Parathyroid adenoma (tissue), 2 donors: ENCODE measurements around the gene ZSCAN31.

Experiments
- H2AFZ ChIP-seq: fragments of 300-600 bp; sonication (generic); one replicate; pipeline ENCODE4 v1.7.0; 2017; ENCODE audit warnings: antibody characterized with exemption, mild to moderate bottlenecking
- H3K27ac ChIP-seq: fragments of 300-600 bp; sonication (generic); one replicate; pipeline ENCODE4 v1.7.0; 2017
- H3K27me3 ChIP-seq: fragments of 300-600 bp; sonication (generic); one replicate; pipeline ENCODE4 v1.7.0; 2017; ENCODE audit warnings: low read length; ENCODE audit not compliant: control insufficient read depth, insufficient read depth
- H3K36me3 ChIP-seq: fragments of 300-600 bp; sonication (generic); one replicate; pipeline ENCODE4 v1.7.0; 2017; ENCODE audit warnings: low read length; ENCODE audit not compliant: control insufficient read depth, insufficient read depth
- H3K4me1 ChIP-seq: fragments of 300-600 bp; sonication (generic); one replicate; pipeline ENCODE4 v1.7.0; 2017; ENCODE audit warnings: control low read depth
- H3K4me2 ChIP-seq: fragments of 300-600 bp; sonication (generic); one replicate; pipeline ENCODE4 v1.7.0; 2017; ENCODE audit warnings: low read length
- H3K4me3 ChIP-seq: fragments of 300-600 bp; sonication (generic); one replicate; pipeline ENCODE4 v1.7.0; 2017; ENCODE audit warnings: low read depth, low read length
- H3K79me2 ChIP-seq: fragments of 300-600 bp; sonication (generic); one replicate; pipeline ENCODE4 v1.7.0; 2017; ENCODE audit warnings: control low read depth
- H3K9ac ChIP-seq: fragments of 300-600 bp; sonication (generic); one replicate; pipeline ENCODE4 v1.7.0; 2017; ENCODE audit warnings: mild to moderate bottlenecking
- H3K9me3 ChIP-seq: fragments of 300-600 bp; sonication (generic); one replicate; pipeline ENCODE4 v1.7.0; 2017; ENCODE audit warnings: low read length; ENCODE audit not compliant: control insufficient read depth
- CTCF ChIP-seq: fragments of 300-600 bp; sonication (generic); IDR thresholded peaks from one replicate; pipeline ENCODE4 v1.7.0; 2017; ENCODE audit warnings: antibody characterized with exemption, mild to moderate bottlenecking
- donor health status: primary hyperparathyroidism.

Gene ZSCAN31

GRCh38 chr6:28296520-28297060 is 39.4 kb downstream of the ZSCAN31 start:
- Histone ChIP-seq H3K27me3 (no peaks in the 10 kb centered on the region), H3K4me3 (no peak overlapping the region), H3K4me1 (no peaks in the 10 kb centered on the region), H3K36me3 (no peaks in the 10 kb centered on the region), H3K27ac (no peak overlapping the region), H3K79me2 (no peaks in the 10 kb centered on the region), H3K4me2 (no peak overlapping the region), H3K9me3 (no peaks in the 10 kb centered on the region), H3K9ac (no peak overlapping the region), H2AFZ (no peak overlapping the region)
- TF ChIP-seq CTCF = no peak

GRCh38 chr6:28295326-28295725 is 40.6 kb downstream of the ZSCAN31 start:
- Histone ChIP-seq H3K4me3 (no peak overlapping the region), H2AFZ (no peak overlapping the region), H3K9ac (no peak overlapping the region), H3K79me2 (no peaks in the 10 kb centered on the region), H3K9me3 (no peaks in the 10 kb centered on the region), H3K27me3 (no peaks in the 10 kb centered on the region), H3K27ac (no peak overlapping the region), H3K36me3 (no peaks in the 10 kb centered on the region), H3K4me1 (no peaks in the 10 kb centered on the region), H3K4me2 (no peak overlapping the region)
- no peak for TF ChIP-seq CTCF

- Histone ChIP-seq H3K9me3 (no peaks in the 10 kb centered on the region), H3K79me2 (no peaks in the 10 kb centered on the region), H3K36me3 (no peaks in the 10 kb centered on the region)
These were observed 44.4 kb downstream of the ZSCAN31 start for GRCh38 chr6:28291573-28291972.

GRCh38 chr6:28282926-28283325 is 53.0 kb downstream of the ZSCAN31 start:
- Histone ChIP-seq H3K9me3 (no peaks in the 10 kb centered on the region), H3K9ac (no peak overlapping the region), H3K27ac (no peak overlapping the region), H2AFZ (no peak overlapping the region), H3K36me3 (no peaks in the 10 kb centered on the region), H3K4me3 (no peak overlapping the region), H3K27me3 (no peaks in the 10 kb centered on the region), H3K4me1 (no peaks in the 10 kb centered on the region), H3K79me2 (no peaks in the 10 kb centered on the region), H3K4me2 (no peak overlapping the region)
- TF ChIP-seq CTCF = no peak

More at GRCh38 chr6:28291573-28291972, 44.4 kb downstream of the ZSCAN31 start:
- Histone ChIP-seq H3K27me3 (no peaks in the 10 kb centered on the region), H3K9ac (no peak overlapping the region), H3K4me3 (no peak overlapping the region), H3K27ac (no peak overlapping the region), H2AFZ (no peak overlapping the region), H3K4me2 (no peak overlapping the region), H3K4me1 (no peaks in the 10 kb centered on the region)
- TF ChIP-seq CTCF = no peak

GRCh38 chr6:28281288-28282064 is 54.5 kb downstream of the ZSCAN31 start, which contains the start of gene PGBD1:
Gene PGBD1 (plus strand): TSS chr6:28281572. CDS start chr6:28283814, 2,242 bp downstream.
- Histone ChIP-seq H3K4me3 (peak within 1 kb of the TSS; percentile 74), H3K27ac (no peak within 1 kb of the TSS), H3K27me3 (no peaks in the 10 kb centered on the region), H3K4me1 (no peaks in the 10 kb centered on the region), H3K4me2 (peak within 1 kb of the TSS; percentile 86), H3K79me2 (no peaks in the 10 kb centered on the region), H3K9me3 (no peaks in the 10 kb centered on the region), H3K36me3 (no peaks in the 10 kb centered on the region), H3K9ac (no peak within 1 kb of the TSS), H2AFZ (peak within 1 kb of the TSS; percentile 93)
- no peak for TF ChIP-seq CTCF
